ENCODE measurements around the gene KCNE4. TPM values are rescaled to one million over a fixed set of nuclear protein-coding genes. Genes with fewer than 3 reads are reported as not detected.

The KCNE4 gene
- total RNA-seq, 4 donors from 2014 or later: 0.64 to 2.4 (median 2.1) TPM

DNA sequence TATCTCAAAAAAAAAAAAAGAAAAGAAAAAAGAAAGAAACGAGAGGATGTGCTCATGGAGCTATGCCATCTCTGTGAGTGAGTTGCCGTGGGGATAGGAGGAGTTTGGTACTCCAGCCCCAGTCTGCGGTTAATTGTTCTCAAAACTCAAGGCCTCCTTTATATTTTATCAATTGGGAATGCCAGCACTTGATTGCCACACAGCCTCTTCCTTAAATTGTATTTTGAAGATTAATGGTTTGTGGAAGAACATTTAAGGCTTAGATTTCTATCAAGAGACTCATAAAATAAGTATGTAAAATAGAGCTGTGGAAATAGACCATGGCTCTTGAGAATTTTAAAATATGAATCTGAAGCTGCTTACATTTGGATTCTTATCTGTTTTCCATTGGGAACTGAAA is 29.8 kb downstream of the KCNE4 start:
- Histone ChIP-seq H3K27ac (no peak overlapping the region), H3K4me1 (no peaks in the 10 kb centered on the region), H3K9me3 (no peaks in the 10 kb centered on the region), H3K36me3 (no peaks in the 10 kb centered on the region), H3K27me3 (no peaks in the 10 kb centered on the region), H3K4me3 (no peak overlapping the region)
- WGBS: 40% methylated on average over 3 of the region's 3 CpGs
- TF ChIP-seq, protein P1, sequence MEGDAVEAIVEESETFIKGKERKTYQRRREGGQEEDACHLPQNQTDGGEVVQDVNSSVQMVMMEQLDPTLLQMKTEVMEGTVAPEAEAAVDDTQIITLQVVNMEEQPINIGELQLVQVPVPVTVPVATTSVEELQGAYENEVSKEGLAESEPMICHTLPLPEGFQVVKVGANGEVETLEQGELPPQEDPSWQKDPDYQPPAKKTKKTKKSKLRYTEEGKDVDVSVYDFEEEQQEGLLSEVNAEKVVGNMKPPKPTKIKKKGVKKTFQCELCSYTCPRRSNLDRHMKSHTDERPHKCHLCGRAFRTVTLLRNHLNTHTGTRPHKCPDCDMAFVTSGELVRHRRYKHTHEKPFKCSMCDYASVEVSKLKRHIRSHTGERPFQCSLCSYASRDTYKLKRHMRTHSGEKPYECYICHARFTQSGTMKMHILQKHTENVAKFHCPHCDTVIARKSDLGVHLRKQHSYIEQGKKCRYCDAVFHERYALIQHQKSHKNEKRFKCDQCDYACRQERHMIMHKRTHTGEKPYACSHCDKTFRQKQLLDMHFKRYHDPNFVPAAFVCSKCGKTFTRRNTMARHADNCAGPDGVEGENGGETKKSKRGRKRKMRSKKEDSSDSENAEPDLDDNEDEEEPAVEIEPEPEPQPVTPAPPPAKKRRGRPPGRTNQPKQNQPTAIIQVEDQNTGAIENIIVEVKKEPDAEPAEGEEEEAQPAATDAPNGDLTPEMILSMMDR (IDR thresholded peaks at IDR 0.05): no peak
- TF ChIP-seq POLR2A (IDR thresholded peaks at IDR 0.05) (no peak), EP300 (IDR thresholded peaks at IDR 0.05) (no peak), POLR2AphosphoS5 (IDR thresholded peaks at IDR 0.05) (no peak)
- DNase-seq (ENCODE audit: low spot score in 2 of 2): no peak

DNA sequence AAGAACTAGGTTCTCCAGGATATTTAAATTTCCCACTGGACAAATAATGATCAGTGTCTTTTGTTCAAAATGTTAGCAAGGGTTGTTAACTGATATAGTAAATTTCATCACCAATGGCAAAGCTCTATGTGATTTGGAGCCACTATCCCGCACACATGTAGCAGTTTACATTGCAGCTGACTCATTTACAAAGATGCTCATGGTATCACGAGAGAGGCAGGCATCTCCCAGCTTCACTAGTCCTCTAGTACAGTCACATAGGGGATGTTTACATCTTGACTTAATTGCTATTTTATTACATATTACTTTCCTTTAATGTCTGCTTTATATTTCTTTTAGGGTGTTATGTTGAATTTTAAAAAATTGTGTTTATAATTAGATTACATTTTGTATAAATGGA is 30.7 kb downstream of the KCNE4 start:
- no peaks in the 10 kb centered on the region for H3K27me3 ChIP-seq
- no peak overlapping the region for H3K27ac ChIP-seq
- no peaks in the 10 kb centered on the region for H3K4me1 ChIP-seq
- H3K9me3 ChIP-seq: no peaks in the 10 kb centered on the region
- no peaks in the 10 kb centered on the region for H3K36me3 ChIP-seq
- WGBS: 3% methylated on average over 2 of the region's 2 CpGs
- H3K4me3 ChIP-seq: no peak overlapping the region
- TF ChIP-seq POLR2A (IDR thresholded peaks at IDR 0.05) (no peak), EP300 (IDR thresholded peaks at IDR 0.05) (no peak), POLR2AphosphoS5 (IDR thresholded peaks at IDR 0.05) (no peak)
- TF ChIP-seq, protein P1 (IDR thresholded peaks at IDR 0.05): no peak
- no peak for DNase-seq (ENCODE audit: low spot score in 2 of 2)

DNA sequence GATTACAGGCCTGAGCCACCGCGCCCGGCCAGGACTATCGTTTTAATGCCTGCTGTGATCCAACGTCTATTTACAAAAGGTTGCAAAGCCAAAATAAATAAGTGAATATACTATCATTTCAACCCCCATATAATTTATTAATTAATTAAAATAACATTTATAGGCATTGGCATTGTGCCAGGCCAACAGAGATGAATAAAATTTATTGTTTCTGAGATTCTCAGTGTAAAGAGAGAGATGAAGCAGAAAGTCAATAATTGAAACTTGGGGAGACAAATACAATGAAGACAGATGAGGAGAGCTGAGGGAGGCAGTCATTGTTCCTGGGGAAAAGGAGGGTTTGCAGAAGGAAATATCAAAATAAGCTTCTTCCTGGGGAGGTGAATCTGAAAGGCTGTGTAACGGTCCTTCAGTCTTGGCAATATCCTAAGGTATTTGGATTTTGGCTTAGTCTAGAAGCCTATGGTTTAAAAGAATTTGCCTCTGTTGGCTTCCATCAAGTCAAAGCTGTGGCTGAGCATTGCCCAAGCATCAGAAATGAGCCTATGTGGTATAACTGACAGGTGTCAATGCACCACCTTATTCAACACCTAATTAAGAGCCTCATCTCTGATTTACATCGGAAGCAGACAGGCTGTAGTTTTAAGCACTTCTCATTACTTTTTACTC is 31.5 kb downstream of the KCNE4 start:
- TF ChIP-seq EP300 (IDR thresholded peaks at IDR 0.05): no peak
- no peak for TF ChIP-seq POLR2A (IDR thresholded peaks at IDR 0.05)
- no peak for TF ChIP-seq POLR2AphosphoS5 (IDR thresholded peaks at IDR 0.05)
- TF ChIP-seq, protein P1 (IDR thresholded peaks at IDR 0.05): no peak
- no peak for DNase-seq (ENCODE audit: low spot score in 2 of 2)
- Histone ChIP-seq H3K27me3 (no peaks in the 10 kb centered on the region), H3K4me3 (no peak overlapping the region), H3K4me1 (no peaks in the 10 kb centered on the region), H3K36me3 (no peaks in the 10 kb centered on the region), H3K9me3 (no peaks in the 10 kb centered on the region), H3K27ac (no peak overlapping the region)
- 65% methylated on average over 7 of the region's 7 CpGs for WGBS

DNA sequence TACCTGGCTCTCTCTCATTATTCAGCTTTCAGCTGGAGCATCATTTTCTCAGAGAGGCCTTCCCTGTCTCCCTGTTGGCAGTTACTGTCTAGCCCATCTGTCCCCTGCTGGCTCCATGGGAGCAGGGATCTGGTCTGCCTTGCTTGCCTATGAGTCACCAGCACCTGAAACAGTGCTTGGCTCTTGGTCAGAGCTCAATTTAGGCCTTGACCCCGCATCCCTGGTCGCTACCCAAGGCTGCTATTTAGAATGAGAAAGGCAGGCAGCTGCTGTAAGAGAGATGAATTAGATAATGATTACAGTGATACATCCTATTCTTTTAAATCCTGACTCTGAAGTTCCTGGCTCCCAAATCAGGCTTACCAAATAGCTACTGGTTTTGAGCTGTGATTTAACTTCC is 32.9 kb downstream of the KCNE4 start:
- Histone ChIP-seq H3K27ac (no peak overlapping the region), H3K36me3 (no peaks in the 10 kb centered on the region), H3K27me3 (no peaks in the 10 kb centered on the region), H3K4me3 (no peak overlapping the region), H3K4me1 (peaks cover 7% of the 10 kb centered on the region), H3K9me3 (no peaks in the 10 kb centered on the region)
- no peak for TF ChIP-seq POLR2AphosphoS5 (IDR thresholded peaks at IDR 0.05)
- TF ChIP-seq EP300 (IDR thresholded peaks at IDR 0.05): no peak
- TF ChIP-seq POLR2A (IDR thresholded peaks at IDR 0.05): no peak
- TF ChIP-seq, protein P1 (IDR thresholded peaks at IDR 0.05): no peak
- DNase-seq (ENCODE audit: low spot score in 2 of 2): no peak
- 90% methylated on average over 2 of the region's 2 CpGs for WGBS

DNA sequence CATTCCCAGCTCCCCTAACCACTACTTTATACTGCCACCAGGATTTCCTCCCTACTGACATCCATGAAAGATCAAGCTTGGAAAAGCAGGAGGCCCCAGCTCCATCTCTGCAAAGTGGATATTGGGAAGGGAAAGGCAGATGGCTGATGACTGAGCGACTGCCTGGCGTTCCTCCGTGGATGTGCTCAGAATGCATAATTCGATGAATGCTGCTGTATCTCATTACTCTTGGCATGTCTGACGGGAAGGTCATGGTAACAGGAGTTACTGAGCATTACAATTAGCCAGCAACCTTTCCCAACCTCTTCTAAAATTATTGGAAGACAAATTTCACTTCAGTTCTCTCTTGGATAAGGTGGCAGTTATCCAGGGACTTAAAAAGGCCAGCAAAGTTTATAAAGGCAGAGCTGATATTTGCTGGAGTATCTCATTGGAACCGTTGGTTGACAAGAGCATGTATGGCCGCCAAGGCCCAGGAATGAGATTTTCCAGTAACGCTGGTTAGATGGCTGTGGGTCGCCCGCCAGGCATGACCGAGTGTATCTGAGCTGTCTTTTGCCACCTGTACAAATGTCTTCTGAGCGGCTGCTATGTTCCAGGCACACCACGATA is 34.5 kb downstream of the KCNE4 start:
- H3K9me3 ChIP-seq: no peaks in the 10 kb centered on the region
- DNase-seq (ENCODE audit: low spot score in 2 of 2): no peak
- no peaks in the 10 kb centered on the region for H3K36me3 ChIP-seq
- peaks cover 13% of the 10 kb centered on the region for H3K4me1 ChIP-seq
- no peak overlapping the region for H3K27ac ChIP-seq
- no peak for TF ChIP-seq EP300 (IDR thresholded peaks at IDR 0.05)
- TF ChIP-seq POLR2A (IDR thresholded peaks at IDR 0.05): no peak
- TF ChIP-seq POLR2AphosphoS5 (IDR thresholded peaks at IDR 0.05): no peak
- TF ChIP-seq, protein P1 (IDR thresholded peaks at IDR 0.05): no peak
- WGBS: 91% methylated on average over 13 of the region's 13 CpGs
- no peak overlapping the region for H3K4me3 ChIP-seq
- no peaks in the 10 kb centered on the region for H3K27me3 ChIP-seq

All from suprapubic skin (tissue), 4 donors.